PFSK-1 (cell line): ENCODE results near the gene ACAD9.

Source experiments
- FOXP2 ChIP-seq: optimal IDR thresholded peaks from 2 replicates; pipeline ENCODE3; 2011; ENCODE audit warnings: borderline replicate concordance, control low read depth, inconsistent platforms; ENCODE audit not compliant: insufficient read depth; ENCODE audit errors: extremely low read length, extremely low read depth
- POLR2AphosphoS5 ChIP-seq: IDR thresholded peaks from 2 replicates; pipeline ENCODE4 v1.6.1; 2012; ENCODE audit warnings: low read depth, mild to moderate bottlenecking, control low read depth, low read length, moderate library complexity
- REST ChIP-seq, 2 experiments: IDR thresholded peaks; 2 replicates each; pipeline versions ENCODE4 v1.6.1 to v1.8.0; 2011 to 2012; ENCODE audit warnings: low read depth in 2 of 2, low read length in 2 of 2, control low read depth in 1 of 2, inconsistent platforms in 1 of 2, mild to moderate bottlenecking in 1 of 2, moderate library complexity in 1 of 2; ENCODE audit not compliant: insufficient read depth in 1 of 2
- SIN3A ChIP-seq: IDR thresholded peaks from 2 replicates; pipeline ENCODE4 v1.6.1; 2012; ENCODE audit warnings: mild to moderate bottlenecking, low read length, moderate library complexity, borderline replicate concordance; ENCODE audit not compliant: insufficient read depth
- TAF1 ChIP-seq: IDR thresholded peaks from 2 replicates; pipeline ENCODE4 v1.6.1; 2012; ENCODE audit warnings: low read length, control low read depth, borderline replicate concordance; ENCODE audit not compliant: insufficient read depth

Gene ACAD9

GRCh38 chr3:128855569-128855968 lies 23.9 kb upstream of the ACAD9 start:
- TF ChIP-seq SIN3A, result no peak
- no peak for TF ChIP-seq TAF1
- no peak for TF ChIP-seq FOXP2
- no peak for TF ChIP-seq POLR2AphosphoS5
- TF ChIP-seq REST (IDR thresholded peaks at IDR 0.05; ENCODE audit: insufficient read depth in 1 of 2, low read depth in 2 of 2, low read length in 2 of 2), result no peak

GRCh38 chr3:128858167-128858566 lies 21.3 kb upstream of the ACAD9 start:
- TF ChIP-seq REST (IDR thresholded peaks at IDR 0.05; ENCODE audit: insufficient read depth in 1 of 2, low read depth in 2 of 2, low read length in 2 of 2) (no peak), TAF1 (no peak)

GRCh38 chr3:128859630-128860029 lies 19.8 kb upstream of the ACAD9 start:
- TF ChIP-seq REST (IDR thresholded peaks at IDR 0.05; ENCODE audit: insufficient read depth in 1 of 2, low read depth in 2 of 2, low read length in 2 of 2) (no peak), TAF1 (no peak), POLR2AphosphoS5 (no peak), SIN3A (no peak), FOXP2 (no peak)

- TF ChIP-seq TAF1, result no peak
- no peak for TF ChIP-seq POLR2AphosphoS5
- no peak for TF ChIP-seq REST (IDR thresholded peaks at IDR 0.05; ENCODE audit: insufficient read depth in 1 of 2, low read depth in 2 of 2, low read length in 2 of 2)
- no peak for TF ChIP-seq FOXP2
- TF ChIP-seq SIN3A, result no peak
Observed at GRCh38 chr3:128861491-128861890, 17.9 kb upstream of the ACAD9 start.

GRCh38 chr3:128863560-128863959 lies 15.9 kb upstream of the ACAD9 start:
- no peak for TF ChIP-seq REST (IDR thresholded peaks at IDR 0.05; ENCODE audit: insufficient read depth in 1 of 2, low read depth in 2 of 2, low read length in 2 of 2)
- TF ChIP-seq SIN3A, result no peak
